CD14-positive monocyte (primary cell): ENCODE data around the gene FOXL2. TPM values are rescaled to one million over a fixed set of nuclear protein-coding genes. Genes with fewer than 3 reads are reported as not detected.

Experiments used
- DNase-seq, 3 donors: peaks; one replicate each; pipeline ENCODE4 v3.0.0-alpha.2; 2011 to 2022
- H2AFZ ChIP-seq: 2 replicates; pipeline ENCODE4 v1.6.0; 2012; ENCODE audit warnings: mild to moderate bottlenecking, low read depth, low read length, inconsistent platforms; ENCODE audit not compliant: insufficient read depth, poor library complexity, severe bottlenecking
- H3K27ac ChIP-seq, 2 donors: 1 replicate in 1 of 2; 2 replicates in 1 of 2; pipeline ENCODE4 v1.5.1; 2012 to 2013; ENCODE audit warnings: low read length in 2 of 2, control low read depth in 1 of 2, inconsistent platforms in 1 of 2, low read depth in 1 of 2, mild to moderate bottlenecking in 1 of 2
- H3K27me3 ChIP-seq, 2 donors: one replicate each; pipeline versions ENCODE4 v1.6.0 to v1.6.1; 2011 to 2013; ENCODE audit warnings: low read length in 2 of 2; ENCODE audit not compliant: control insufficient read depth in 2 of 2, insufficient read depth in 2 of 2
- H3K36me3 ChIP-seq, 2 donors: replicated peaks in 1 of 2; 1 replicate in 1 of 2; 2 replicates in 1 of 2; pipeline versions ENCODE4 v1.5.1 to v1.6.1; 2012 to 2013; ENCODE audit warnings: low read length in 2 of 2, control low read depth in 1 of 2, inconsistent platforms in 1 of 2, mild to moderate bottlenecking in 1 of 2; ENCODE audit not compliant: insufficient read depth in 2 of 2, control insufficient read depth in 1 of 2
- H3K4me1 ChIP-seq, 2 donors: 1 replicate in 1 of 2; 2 replicates in 1 of 2; pipeline versions ENCODE4 v1.5.1 to v1.6.1; 2012 to 2013; ENCODE audit warnings: low read length in 2 of 2, control low read depth in 1 of 2, inconsistent platforms in 1 of 2, mild to moderate bottlenecking in 1 of 2, moderate library complexity in 1 of 2; ENCODE audit not compliant: insufficient read depth in 2 of 2, control insufficient read depth in 1 of 2
- H3K4me2 ChIP-seq: replicated peaks from 2 replicates; pipeline ENCODE3; 2012; ENCODE audit warnings: low read length, moderate library complexity, mild to moderate bottlenecking; ENCODE audit not compliant: poor library complexity, severe bottlenecking; ENCODE audit errors: extremely low read depth
- H3K4me3 ChIP-seq, 3 experiments: fragments of 200-600 bp in 1 of 3; sonication (generic) in 1 of 3; replicated peaks in 1 of 3; 1 replicate in 2 of 3; 2 replicates in 1 of 3; pipeline ENCODE4 v1.5.1; 2011 to 2013; ENCODE audit warnings: low read length in 3 of 3, mild to moderate bottlenecking in 3 of 3, control low read depth in 2 of 3, low read depth in 2 of 3, inconsistent platforms in 1 of 3, moderate library complexity in 1 of 3
- H3K79me2 ChIP-seq: 2 replicates; pipeline ENCODE4 v1.6.0; 2012; ENCODE audit warnings: mild to moderate bottlenecking, control low read depth, inconsistent platforms, low read length, moderate library complexity; ENCODE audit not compliant: insufficient read depth
- H3K9ac ChIP-seq: 2 replicates; pipeline ENCODE4 v1.6.0; 2017; ENCODE audit warnings: low read length, mild to moderate bottlenecking; ENCODE audit not compliant: insufficient read depth, poor library complexity, severe bottlenecking
- H3K9me3 ChIP-seq, 2 donors: replicated peaks in 1 of 2; 1 replicate in 1 of 2; 2 replicates in 1 of 2; pipeline versions ENCODE4 v1.5.1 to v1.6.1; 2012 to 2013; ENCODE audit warnings: low read length in 2 of 2, control low read depth in 1 of 2; ENCODE audit not compliant: control insufficient read depth in 1 of 2, insufficient read depth in 1 of 2
- H4K20me1 ChIP-seq: 2 replicates; pipeline ENCODE4 v1.6.0; 2012; ENCODE audit warnings: mild to moderate bottlenecking, low read length, control low read depth, moderate library complexity; ENCODE audit not compliant: insufficient read depth
- H3K27ac Mint-ChIP-seq, 7 donors: one replicate each; pipeline ENCODE4 v1.8.0; 2020; ENCODE audit warnings: mild to moderate bottlenecking in 7 of 7, mixed read lengths in 7 of 7, moderate library complexity in 6 of 7, inconsistent platforms in 2 of 7
- H3K27me3 Mint-ChIP-seq, 3 donors: one replicate each; pipeline ENCODE4 v1.8.0; 2021 to 2022; ENCODE audit warnings: low read depth in 3 of 3, mild to moderate bottlenecking in 3 of 3, mixed read lengths in 3 of 3, moderate library complexity in 3 of 3, inconsistent platforms in 1 of 3
- H3K36me3 Mint-ChIP-seq, 2 donors: one replicate each; pipeline ENCODE4 v1.8.0; 2020; ENCODE audit warnings: mixed read lengths in 2 of 2, inconsistent platforms in 1 of 2, mild to moderate bottlenecking in 1 of 2
- H3K4me1 Mint-ChIP-seq: one replicate; pipeline ENCODE4 v1.8.0; 2020; ENCODE audit warnings: mild to moderate bottlenecking, mixed read lengths
- H3K4me3 Mint-ChIP-seq, 2 donors: one replicate each; pipeline ENCODE4 v1.8.0; 2020; ENCODE audit warnings: mild to moderate bottlenecking in 2 of 2, mixed read lengths in 2 of 2, moderate library complexity in 1 of 2
- H3K9me3 Mint-ChIP-seq, 7 donors: one replicate each; pipeline ENCODE4 v1.8.0; 2020 to 2022; ENCODE audit warnings: mixed read lengths in 7 of 7, mild to moderate bottlenecking in 6 of 7, moderate library complexity in 6 of 7, inconsistent platforms in 2 of 7
- CTCF ChIP-seq: fragments of 200-600 bp; IDR thresholded peaks from one replicate; pipeline ENCODE4 v1.8.0; 2022; ENCODE audit warnings: antibody characterized with exemption, mild to moderate bottlenecking
- WGBS: methylation state at CpG from one replicate; pipeline ENCODE4 v1.1.5; 2013; ENCODE audit warnings: missing lambda C conversion rate; ENCODE audit not compliant: insufficient coverage; 5-methylcytosine and 5-hydroxymethylcytosine counted together
- intact Hi-C, 2 donors: fragments of 100-400 bp; cut with micrococcal nuclease; formaldehyde crosslinking; loops; one replicate each; pipeline versions ENCODE4 v1.15.0 to v1.15.1; 2023
- polyA plus RNA-seq, 3 donors: library from polyadenylated mRNA; depleted of rRNA in 1 of 3; unstranded in 2 of 3; stranded (reverse) in 1 of 3; fragments of 300-500 nt in 2 of 3; fragments of >200 nt in 1 of 3; fragmentation: Illumina TruSeq in 2 of 3; gene quantifications; 1 replicate in 2 of 3; 2 replicates in 1 of 3; pipeline ENCODE4 v1.2.3, GENCODE V29; 2012 to 2021

Gene FOXL2
- polyA plus RNA-seq, 3 donors: not detected

GRCh38 chr3:138950701-138951100, 3.8 kb upstream of the FOXL2 start:
- no peaks in the 10 kb centered on the region for H4K20me1 ChIP-seq
- H3K36me3 Mint-ChIP-seq: peaks cover 0 to 20% of the 10 kb centered on the region in 2 donors
- H3K27me3 ChIP-seq: peaks cover 66 to 84% of the 10 kb centered on the region in 2 donors
- intact Hi-C loops: no loop called here
- H3K4me1 Mint-ChIP-seq: peaks cover 32% of the 10 kb centered on the region
- no peak overlapping the region for H3K27ac Mint-ChIP-seq
- H3K36me3 ChIP-seq: no peaks in the 10 kb centered on the region
- no peak overlapping the region for H2AFZ ChIP-seq
- H3K27me3 Mint-ChIP-seq: peaks cover 82 to 91% (median 84%) of the 10 kb centered on the region in 3 donors
- H3K4me3 Mint-ChIP-seq: peak overlapping the region in 1 of 2 donors; percentile 84
- peaks cover 0 to 25% (median 14%) of the 10 kb centered on the region in 7 donors for H3K9me3 Mint-ChIP-seq
- peaks cover 0 to 31% of the 10 kb centered on the region in 2 donors for H3K9me3 ChIP-seq
- H3K79me2 ChIP-seq: no peaks in the 10 kb centered on the region
- peaks cover 25 to 31% of the 10 kb centered on the region in 2 donors for H3K4me1 ChIP-seq
- no peak for DNase-seq
- 86% methylated on average over 6 of the region's 8 CpGs for WGBS
- no peak overlapping the region for H3K9ac ChIP-seq
- no peak overlapping the region for H3K27ac ChIP-seq
- H3K4me2 ChIP-seq: no peak overlapping the region
- TF ChIP-seq CTCF: no peak
- no peak overlapping the region for H3K4me3 ChIP-seq

- Mint-ChIP-seq H3K4me1 (peaks cover 35% of the 10 kb centered on the region), H3K36me3 (peaks cover 3 to 21% of the 10 kb centered on the region in 2 donors), H3K9me3 (peaks cover 0 to 29% (median 17%) of the 10 kb centered on the region in 7 donors), H3K27ac (no peak overlapping the region), H3K4me3 (peak overlapping the region; percentile 59 to 84), H3K27me3 (peaks cover 83 to 90% (median 83%) of the 10 kb centered on the region in 3 donors)
- Histone ChIP-seq H4K20me1 (no peaks in the 10 kb centered on the region), H3K4me2 (peak overlapping the region; percentile 59), H3K27ac (no peak overlapping the region), H3K9ac (no peak overlapping the region), H3K27me3 (peaks cover 69 to 83% of the 10 kb centered on the region in 2 donors), H2AFZ (peak overlapping the region; percentile 37), H3K36me3 (no peaks in the 10 kb centered on the region), H3K79me2 (no peaks in the 10 kb centered on the region), H3K9me3 (peaks cover under 1 to 34% of the 10 kb centered on the region in 2 donors), H3K4me3 (peak overlapping the region in 1 of 3 experiments; percentile 59), H3K4me1 (peaks cover 28 to 36% of the 10 kb centered on the region in 2 donors)
- intact Hi-C loops: no loop called here
- no peak for DNase-seq
- under 1% methylated on average over 51 of the region's 53 CpGs for WGBS
- TF ChIP-seq CTCF: no peak
These were observed 3.2 kb upstream of the FOXL2 start for GRCh38 chr3:138950006-138950644.
